GM12878 (cell line): ENCODE results near the gene NFKBIE. TPM values are rescaled to one million over a fixed set of nuclear protein-coding genes. Genes with fewer than 3 reads are reported as not detected.

Experiments
- ATAC-seq: fragments of 200-7000 bp; cut with Tn5 transposase; 3 replicates; pipeline ENCODE4 v1.9.1; 2020; ENCODE audit warnings: mild to moderate bottlenecking, moderate library complexity
- BruUV-seq: library from RNA; stranded (reverse); fragments of 400-500 nt; replicated peaks from 2 replicates; lab custom pipeline; 2021; lab: Mats Ljungman, UMichigan
- CTCF ChIA-PET: fragments of 300-600 bp; sonication (Branson Sonifier 250); formaldehyde crosslinking; extraction: SDS; loops from one replicate; lab custom pipeline; 2021; ENCODE audit warnings: inconsistent platforms; lab: Yijun Ruan, JAX
- POLR2A ChIA-PET: fragments of 350-600 bp; formaldehyde crosslinking; extraction: SDS; loops from one replicate; lab custom pipeline; 2021; ENCODE audit warnings: inconsistent platforms; lab: Charles Lee
- RAD21 ChIA-PET: fragments of 300-600 bp; sonication (Branson Sonifier 250); formaldehyde crosslinking; loops from one replicate; lab custom pipeline; 2023; ENCODE audit warnings: antibody characterized with exemption; ENCODE audit not compliant: unreplicated experiment; lab: Charles Lee
- SMC1A ChIA-PET: fragments of 300-600 bp; sonication (Branson Sonifier 250); formaldehyde crosslinking; loops from one replicate; lab custom pipeline; 2023; ENCODE audit not compliant: unreplicated experiment, uncharacterized antibody; lab: Charles Lee
- DNase-seq: peaks from one replicate; pipeline ENCODE4 v3.0.0-alpha.2; 2011; ENCODE audit warnings: low read depth, low spot score
- FAIRE-seq: peaks from 3 replicates; lab custom pipeline; 2011; peaks lifted over from hg19 to GRCh38; lab: Jason Lieb, UNC
- H2AFZ ChIP-seq: 2 replicates; pipeline ENCODE4 v1.6.0; 2011; ENCODE audit warnings: low read depth, low read length, control low read depth; ENCODE audit not compliant: control insufficient read depth
- H3K27ac ChIP-seq: 2 replicates; pipeline ENCODE4 v1.5.1; 2011; ENCODE audit warnings: control low read depth; ENCODE audit not compliant: control insufficient read depth, insufficient read depth
- H3K27me3 ChIP-seq, 2 experiments: replicated peaks in 1 of 2; 2 replicates each; pipeline versions ENCODE4 v1.6.0 to v1.6.1; 2011; ENCODE audit warnings: low read length in 1 of 2; ENCODE audit not compliant: control insufficient read depth in 2 of 2, insufficient read depth in 2 of 2
- H3K36me3 ChIP-seq, 2 experiments: 2 replicates each; pipeline ENCODE4 v1.5.1; 2011; ENCODE audit warnings: low read length in 1 of 2; ENCODE audit not compliant: control insufficient read depth in 2 of 2, insufficient read depth in 2 of 2
- H3K4me1 ChIP-seq: 2 replicates; pipeline ENCODE4 v1.6.1; 2011; ENCODE audit warnings: mild to moderate bottlenecking, low read length, moderate library complexity, mixed read lengths; ENCODE audit not compliant: control insufficient read depth, insufficient read depth
- H3K4me2 ChIP-seq: 2 replicates; pipeline ENCODE4 v1.6.0; 2011; ENCODE audit warnings: control low read depth; ENCODE audit not compliant: control insufficient read depth, insufficient read depth
- H3K4me3 ChIP-seq: fragments of 200-600 bp; sonication (generic); 2 replicates; pipeline ENCODE4 v1.5.1; 2016
- H3K79me2 ChIP-seq: 2 replicates; pipeline ENCODE4 v1.6.0; 2011; ENCODE audit warnings: low read length; ENCODE audit not compliant: control insufficient read depth, insufficient read depth
- H3K9ac ChIP-seq: 2 replicates; pipeline ENCODE4 v1.8.0; 2011; ENCODE audit warnings: low read length, control low read depth, mixed read lengths; ENCODE audit not compliant: control insufficient read depth, insufficient read depth
- H3K9me3 ChIP-seq: replicated peaks from 3 replicates; pipeline ENCODE4 v1.5.1; 2011; ENCODE audit warnings: mild to moderate bottlenecking, low read length; ENCODE audit not compliant: control insufficient read depth, insufficient read depth
- H4K20me1 ChIP-seq: 2 replicates; pipeline ENCODE4 v1.6.0; 2011; ENCODE audit not compliant: control insufficient read depth, insufficient read depth
- CUX1 ChIP-seq: IDR thresholded peaks from 2 replicates; pipeline ENCODE4 v1.6.1; 2012; ENCODE audit warnings: improper control_type of control experiment, low read depth, low read length; ENCODE audit not compliant: insufficient replicate concordance
- NFYB ChIP-seq: IDR thresholded peaks from 2 replicates; pipeline ENCODE4 v1.6.1; 2011; ENCODE audit warnings: low read depth, mild to moderate bottlenecking, low read length, improper control_type of control experiment, moderate library complexity; ENCODE audit not compliant: insufficient read depth
- NRF1 ChIP-seq: conservative IDR thresholded peaks from 2 replicates; pipeline ENCODE4 v1.6.1; 2011; ENCODE audit warnings: mild to moderate bottlenecking, low read depth, low read length, improper control_type of control experiment
- PAX8 ChIP-seq: fragments of 450-650 bp; IDR thresholded peaks from 2 replicates; pipeline ENCODE4 v1.6.1; 2017; ENCODE audit warnings: mild to moderate bottlenecking, moderate library complexity
- POLR2AphosphoS2 ChIP-seq: IDR thresholded peaks from 2 replicates; pipeline ENCODE4 v1.6.1; 2011; ENCODE audit warnings: low read depth, mild to moderate bottlenecking, low read length, improper control_type of control experiment, moderate library complexity
- RUNX3 ChIP-seq: IDR thresholded peaks from 2 replicates; pipeline ENCODE4 v1.6.1; 2012; ENCODE audit warnings: low read length, inconsistent platforms
- SMAD5 ChIP-seq: IDR thresholded peaks from 2 replicates; pipeline ENCODE4 v1.6.1; 2016; ENCODE audit warnings: antibody characterized with exemption, low read depth
- STAT3 ChIP-seq: IDR thresholded peaks from 2 replicates; pipeline ENCODE4 v1.6.1; 2011; ENCODE audit warnings: low read depth, low read length, improper control_type of control experiment
- TCF12 ChIP-seq: IDR thresholded peaks from 2 replicates; pipeline ENCODE4 v1.6.1; 2011; ENCODE audit warnings: low read depth, mild to moderate bottlenecking, low read length
- TCF3 ChIP-seq: IDR thresholded peaks from 2 replicates; pipeline ENCODE4 v1.6.1; 2012; ENCODE audit warnings: low read depth, mild to moderate bottlenecking, low read length, borderline replicate concordance; ENCODE audit not compliant: insufficient read depth
- TCF7 ChIP-seq: IDR thresholded peaks from 2 replicates; pipeline ENCODE4 v1.6.1; 2014; ENCODE audit warnings: antibody characterized with exemption, borderline replicate concordance
- YBX1 ChIP-seq: fragments of 450-650 bp; IDR thresholded peaks from 2 replicates; pipeline ENCODE4 v1.6.1; 2016; ENCODE audit warnings: antibody characterized with exemption
- ZZZ3 ChIP-seq: IDR thresholded peaks from 2 replicates; pipeline ENCODE4 v1.6.1; 2011; ENCODE audit warnings: low read depth; ENCODE audit not compliant: control insufficient read depth, insufficient read length
- WGBS: methylation state at CpG from one replicate; pipeline ENCODE4 v1.1.6; 2016; ENCODE audit warnings: low lambda C conversion rate; ENCODE audit not compliant: insufficient replicate concordance, insufficient coverage; ENCODE audit errors: missing lambda C conversion rate; 5-methylcytosine and 5-hydroxymethylcytosine counted together
- in situ Hi-C: fragments of 300-500 bp; cut with MboI; formaldehyde crosslinking; loops from 9 replicates; pipeline ENCODE4 v1.14.3; 2018; ENCODE audit warnings: mixed read lengths
- intact Hi-C: fragments of 100-400 bp; cut with micrococcal nuclease; formaldehyde crosslinking; loops from one replicate; pipeline ENCODE4 v1.14.2; 2022; ENCODE audit not compliant: unreplicated experiment
- polyA plus RNA-seq, 11 experiments: library from polyadenylated mRNA; depleted of rRNA in 4 of 11; unstranded in 6 of 11; stranded (reverse) in 5 of 11; fragments of >200 nt; fragmentation: Nextera tagmentation in 4 of 11; fragmentation: Illumina TruSeq in 1 of 11; extraction: Ambion mirVana in 4 of 11; extraction: Trizol in 1 of 11; gene quantifications; 1 replicate in 1 of 11; 2 replicates in 10 of 11; pipeline versions ENCODE4 v1.2.1 to v1.2.3, GENCODE V29; 2011 to 2016; ENCODE audit warnings: inconsistent platforms in 2 of 11, missing spikeins in 2 of 11, low read depth in 1 of 11
- total RNA-seq, 4 experiments: library from RNA; depleted of rRNA in 3 of 4; stranded (reverse); fragments of >200 nt in 3 of 4; fragmentation: Illumina TruSeq in 1 of 4; extraction: Trizol in 1 of 4; gene quantifications; 2 replicates each; pipeline versions ENCODE4 v1.2.1 to v1.2.3, GENCODE V29; 2013 to 2021
- TF ChIP-seq, protein P1 (sequence below): fragments of 450-650 bp; IDR thresholded peaks from 2 replicates; pipeline ENCODE4 v1.6.1; 2017; ENCODE audit warnings: mild to moderate bottlenecking, moderate library complexity

Gene NFKBIE
- total and polyA plus RNA-seq, 10 of the 15 experiments (the other 5 are each of a cell fraction or from before 2014, with no cell fraction given), result 10.4 to 106 (median 38.8) TPM

DNA sequence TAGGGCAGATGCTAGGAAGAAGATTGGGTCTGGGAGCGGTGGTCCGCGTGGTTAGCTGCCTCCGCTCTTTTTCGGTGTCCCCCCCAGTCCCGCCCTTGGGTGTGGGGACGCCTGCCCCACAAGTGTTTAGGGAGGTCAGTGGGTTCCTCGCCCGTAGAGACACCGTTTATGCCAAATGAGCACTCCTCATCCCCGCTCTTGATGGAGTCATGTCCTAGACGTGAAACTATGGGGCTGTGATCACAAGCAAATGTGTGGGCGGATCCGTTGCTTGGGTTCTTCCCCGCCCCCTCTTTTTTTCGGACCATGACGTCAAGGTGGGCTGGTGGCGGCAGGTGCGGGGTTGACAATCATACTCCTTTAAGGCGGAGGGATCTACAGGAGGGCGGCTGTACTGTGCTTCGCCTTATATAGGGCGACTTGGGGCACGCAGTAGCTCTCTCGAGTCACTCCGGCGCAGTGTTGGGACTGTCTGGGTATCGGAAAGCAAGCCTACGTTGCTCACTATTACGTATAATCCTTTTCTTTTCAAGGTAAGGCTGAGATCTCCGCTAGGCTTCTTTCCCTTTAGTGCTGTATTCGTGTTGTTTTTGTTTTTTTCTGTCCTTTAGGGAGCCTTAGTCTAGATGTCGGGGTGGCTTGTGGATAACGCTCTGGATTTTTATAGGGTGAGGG lies 18.6 kb downstream of the NFKBIE start, which contains the start of gene HSP90AB1:
TSS of gene HSP90AB1 (plus strand) at position 439 of the 675 bp plus-strand sequence. CDS start 1,529 bp downstream, outside the sequence.
- no TSS peak for BruUV-seq
- peaks cover 11% of the 10 kb centered on the region; the same call in 1 of the 2 replicates for H4K20me1 ChIP-seq
- peak within 1 kb of the TSS; percentile 82 for H3K4me2 ChIP-seq
- ATAC-seq (peak; percentile 84), DNase-seq (peak; percentile 96), FAIRE-seq (peak; percentile 96)
- SMC1A ChIA-PET, result interaction anchor here (0.6 to 4.2 kb wide), 7 partner anchors 9 to 126 kb away, joined by 3 to 25 read pairs (median 3); partner anchors contain the start of gene SLC35B2
- peak within 1 kb of the TSS; percentile 92 for H2AFZ ChIP-seq
- 1% methylated on average over 34 of the region's 34 CpGs for WGBS
- CTCF ChIA-PET, result interaction anchor here (0.7 to 7.7 kb wide), 13 partner anchors 9 to 149 kb away, joined by 3 to 39 read pairs (median 6); partner anchors contain the start of genes AARS2, SLC29A1 and SLC35B2
- peaks cover 53% of the 10 kb centered on the region for H3K79me2 ChIP-seq
- H3K9me3 ChIP-seq, result no peaks in the 10 kb centered on the region
- in situ Hi-C loops (no loop called here), intact Hi-C loops (loop anchor here (1.0 kb wide), 1 partner anchor 25 kb away; no protein-coding TSS in a partner anchor)
- H3K27me3 ChIP-seq, result no peaks in the 10 kb centered on the region
- POLR2A ChIA-PET, result interaction anchor here (1.4 to 6.3 kb wide), 8 partner anchors 9 to 123 kb away, joined by 3 to 131 read pairs (median 5); partner anchors contain the start of genes MRPL14, SLC29A1, SLC35B2 and TMEM63B
- RAD21 ChIA-PET, result interaction anchor here (1.1 to 3.6 kb wide), 10 partner anchors 10 to 139 kb away, joined by 3 to 28 read pairs (median 6); partner anchors contain the start of genes SLC29A1 and SLC35B2
- peak within 1 kb of the TSS; percentile 95 for H3K4me3 ChIP-seq
- peak within 1 kb of the TSS; percentile 96 for H3K27ac ChIP-seq
- peak within 1 kb of the TSS; percentile 100 for H3K9ac ChIP-seq
- H3K36me3 ChIP-seq, result peaks cover 16 to 29% of the 10 kb centered on the region in 2 experiments
- peaks cover 7% of the 10 kb centered on the region; the same call in 1 of the 2 replicates for H3K4me1 ChIP-seq
- TF ChIP-seq TCF7, result peak; percentile 16; the same call in 1 of the 2 replicates
- no peak for TF ChIP-seq STAT3
- TF ChIP-seq NFYB, result no peak
- TF ChIP-seq TCF12, result peak; percentile 97
- peak; percentile 100 for TF ChIP-seq POLR2AphosphoS2
- TF ChIP-seq RUNX3, result peak; percentile 79
- no peak for TF ChIP-seq PAX8
- TF ChIP-seq SMAD5, result peak; percentile 99
- TF ChIP-seq, protein P1, sequence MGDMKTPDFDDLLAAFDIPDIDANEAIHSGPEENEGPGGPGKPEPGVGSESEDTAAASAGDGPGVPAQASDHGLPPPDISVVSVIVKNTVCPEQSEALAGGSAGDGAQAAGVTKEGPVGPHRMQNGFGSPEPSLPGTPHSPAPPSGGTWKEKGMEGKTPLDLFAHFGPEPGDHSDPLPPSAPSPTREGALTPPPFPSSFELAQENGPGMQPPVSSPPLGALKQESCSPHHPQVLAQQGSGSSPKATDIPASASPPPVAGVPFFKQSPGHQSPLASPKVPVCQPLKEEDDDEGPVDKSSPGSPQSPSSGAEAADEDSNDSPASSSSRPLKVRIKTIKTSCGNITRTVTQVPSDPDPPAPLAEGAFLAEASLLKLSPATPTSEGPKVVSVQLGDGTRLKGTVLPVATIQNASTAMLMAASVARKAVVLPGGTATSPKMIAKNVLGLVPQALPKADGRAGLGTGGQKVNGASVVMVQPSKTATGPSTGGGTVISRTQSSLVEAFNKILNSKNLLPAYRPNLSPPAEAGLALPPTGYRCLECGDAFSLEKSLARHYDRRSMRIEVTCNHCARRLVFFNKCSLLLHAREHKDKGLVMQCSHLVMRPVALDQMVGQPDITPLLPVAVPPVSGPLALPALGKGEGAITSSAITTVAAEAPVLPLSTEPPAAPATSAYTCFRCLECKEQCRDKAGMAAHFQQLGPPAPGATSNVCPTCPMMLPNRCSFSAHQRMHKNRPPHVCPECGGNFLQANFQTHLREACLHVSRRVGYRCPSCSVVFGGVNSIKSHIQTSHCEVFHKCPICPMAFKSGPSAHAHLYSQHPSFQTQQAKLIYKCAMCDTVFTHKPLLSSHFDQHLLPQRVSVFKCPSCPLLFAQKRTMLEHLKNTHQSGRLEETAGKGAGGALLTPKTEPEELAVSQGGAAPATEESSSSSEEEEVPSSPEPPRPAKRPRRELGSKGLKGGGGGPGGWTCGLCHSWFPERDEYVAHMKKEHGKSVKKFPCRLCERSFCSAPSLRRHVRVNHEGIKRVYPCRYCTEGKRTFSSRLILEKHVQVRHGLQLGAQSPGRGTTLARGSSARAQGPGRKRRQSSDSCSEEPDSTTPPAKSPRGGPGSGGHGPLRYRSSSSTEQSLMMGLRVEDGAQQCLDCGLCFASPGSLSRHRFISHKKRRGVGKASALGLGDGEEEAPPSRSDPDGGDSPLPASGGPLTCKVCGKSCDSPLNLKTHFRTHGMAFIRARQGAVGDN, result peak; percentile 93
- TF ChIP-seq ZZZ3, result no peak
- TF ChIP-seq YBX1, result peak; percentile 66; the same call in 1 of the 2 replicates
- TF ChIP-seq NRF1, result no peak
- peak; percentile 96 for TF ChIP-seq TCF3
- no peak for TF ChIP-seq CUX1
